Spleen (tissue), 7 donors: ENCODE results near the gene ATG4C.

Source experiments
- POLR2A ChIP-seq, 3 donors: fragments of 450-650 bp; IDR thresholded peaks; one replicate each; pipeline ENCODE4 v1.5.1; 2017; ENCODE audit warnings: antibody characterized with exemption in 3 of 3, mild to moderate bottlenecking in 1 of 3
- POLR2AphosphoS5 ChIP-seq, 3 donors: sonication (generic); formaldehyde crosslinking; IDR thresholded peaks; one replicate each; pipeline ENCODE4 v1.5.1; 2017; ENCODE audit warnings: antibody characterized with exemption in 3 of 3
- TF ChIP-seq, protein P1 (sequence below), 11 experiments: fragments of 200-600 bp in 7 of 11; fragments of 450-650 bp in 4 of 11; sonication (generic) in 4 of 11; IDR thresholded peaks in 8 of 11; conservative IDR thresholded peaks in 3 of 11; 1 replicate in 7 of 11; 2 replicates in 4 of 11; pipeline versions ENCODE4 v1.4.0 to v1.8.0; 2016 to 2021; ENCODE audit warnings: antibody characterized with exemption in 11 of 11, inconsistent platforms in 4 of 11, mild to moderate bottlenecking in 1 of 11
- donor health status: DM: no; HTN: no; CAD: no; lungs with moderate emphysema.
- donor health status: DM: no; HTN: no; CAD: no.
- donor health status: DM: no; HTN: no; CAD: no.

DNA sequence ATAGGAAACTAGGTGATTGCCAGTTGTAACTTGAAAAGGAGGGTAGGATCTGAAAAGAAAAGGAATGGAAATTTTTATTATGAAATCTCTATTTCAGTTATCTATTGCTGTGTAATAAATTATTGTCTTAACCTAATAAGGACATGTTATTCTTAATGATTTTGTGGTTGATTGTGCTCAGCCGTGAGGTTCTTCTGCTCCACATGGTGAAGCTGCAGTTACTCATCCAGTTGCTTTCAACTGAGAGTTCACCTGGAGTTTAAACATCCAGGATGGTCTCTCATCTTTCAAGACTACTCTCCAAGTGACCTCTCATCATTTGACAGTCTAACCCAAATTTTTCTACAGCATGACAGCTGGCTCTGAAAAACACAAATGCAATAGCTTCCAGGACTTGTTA, 96.0 kb downstream of the ATG4C start:
- TF ChIP-seq, protein P1, sequence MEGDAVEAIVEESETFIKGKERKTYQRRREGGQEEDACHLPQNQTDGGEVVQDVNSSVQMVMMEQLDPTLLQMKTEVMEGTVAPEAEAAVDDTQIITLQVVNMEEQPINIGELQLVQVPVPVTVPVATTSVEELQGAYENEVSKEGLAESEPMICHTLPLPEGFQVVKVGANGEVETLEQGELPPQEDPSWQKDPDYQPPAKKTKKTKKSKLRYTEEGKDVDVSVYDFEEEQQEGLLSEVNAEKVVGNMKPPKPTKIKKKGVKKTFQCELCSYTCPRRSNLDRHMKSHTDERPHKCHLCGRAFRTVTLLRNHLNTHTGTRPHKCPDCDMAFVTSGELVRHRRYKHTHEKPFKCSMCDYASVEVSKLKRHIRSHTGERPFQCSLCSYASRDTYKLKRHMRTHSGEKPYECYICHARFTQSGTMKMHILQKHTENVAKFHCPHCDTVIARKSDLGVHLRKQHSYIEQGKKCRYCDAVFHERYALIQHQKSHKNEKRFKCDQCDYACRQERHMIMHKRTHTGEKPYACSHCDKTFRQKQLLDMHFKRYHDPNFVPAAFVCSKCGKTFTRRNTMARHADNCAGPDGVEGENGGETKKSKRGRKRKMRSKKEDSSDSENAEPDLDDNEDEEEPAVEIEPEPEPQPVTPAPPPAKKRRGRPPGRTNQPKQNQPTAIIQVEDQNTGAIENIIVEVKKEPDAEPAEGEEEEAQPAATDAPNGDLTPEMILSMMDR (IDR thresholded peaks at IDR 0.05 in 8 of 11, conservative IDR thresholded peaks at IDR 0.05 in 3 of 11), result no peak
- TF ChIP-seq POLR2AphosphoS5 (IDR thresholded peaks at IDR 0.05) (no peak), POLR2A (IDR thresholded peaks at IDR 0.05) (no peak)
